A549 (cell line): ENCODE data around the gene CABP4. TPM values are rescaled to one million over a fixed set of nuclear protein-coding genes. Genes with fewer than 3 reads are reported as not detected.

ENCODE experiments used
- ATAC-seq, 2 experiments: fragments of 200-7000 bp in 1 of 2; fragments of >200 bp in 1 of 2; cut with Nextera tagmentation in 1 of 2; cut with Tn5 transposase in 1 of 2; 3 replicates each; pipeline versions ENCODE4 v1.8.0 to v1.9.1; 2018 to 2020; ENCODE audit warnings: mild to moderate bottlenecking in 1 of 2, moderate library complexity in 1 of 2
- CTCF ChIA-PET: fragments of 300-600 bp; sonication (Branson Sonifier 250); formaldehyde crosslinking; extraction: SDS; loops from one replicate; lab custom pipeline; 2021; ENCODE audit warnings: antibody characterized with exemption, inconsistent platforms; lab: Yijun Ruan, JAX
- POLR2A ChIA-PET: fragments of 350-600 bp; formaldehyde crosslinking; extraction: SDS; loops from one replicate; lab custom pipeline; 2021; ENCODE audit warnings: antibody characterized with exemption, inconsistent platforms; lab: Yijun Ruan, JAX
- DNase-seq, 2 experiments: peaks; one replicate each; pipeline versions ENCODE4 v3.0.0 to v3.0.0-alpha.2; 2011 to 2016; ENCODE audit warnings: low read depth in 1 of 2, low spot score in 1 of 2
- FAIRE-seq: peaks from 2 replicates; lab custom pipeline; 2011; peaks lifted over from hg19 to GRCh38; lab: Jason Lieb, UNC
- H3K27ac ChIP-seq, 2 experiments: fragments of >200 bp; sonication (Bioruptor Twin); formaldehyde crosslinking; 3 replicates each; pipeline ENCODE4 v1.5.1; 2016 to 2017
- H3K4me1 ChIP-seq: fragments of >200 bp; sonication (Bioruptor Twin); formaldehyde crosslinking; 3 replicates; pipeline ENCODE4 v1.6.1; 2016
- H3K4me2 ChIP-seq: fragments of >200 bp; sonication (Bioruptor Twin); formaldehyde crosslinking; 3 replicates; pipeline ENCODE4 v1.6.1; 2016
- H3K4me3 ChIP-seq: fragments of >200 bp; sonication (Bioruptor Twin); formaldehyde crosslinking; 3 replicates; pipeline ENCODE4 v1.5.1; 2016
- H3K9me3 ChIP-seq: fragments of >200 bp; sonication (Bioruptor Twin); formaldehyde crosslinking; 3 replicates; pipeline ENCODE4 v1.6.1; 2016
- BCL3 ChIP-seq: fragments of >200 bp; sonication (Bioruptor Twin); formaldehyde crosslinking; IDR thresholded peaks from 3 replicates; pipeline ENCODE4 v1.6.1; 2016
- BHLHE40 ChIP-seq: IDR thresholded peaks from 2 replicates; pipeline ENCODE4 v1.6.1; 2012; ENCODE audit warnings: low read depth, low read length, inconsistent platforms
- CBX2 ChIP-seq: fragments of 200-600 bp; sonication (generic); IDR thresholded peaks from 2 replicates; pipeline ENCODE4 v1.6.1; 2016; ENCODE audit warnings: low read depth, mild to moderate bottlenecking, borderline replicate concordance
- CHD4 ChIP-seq: fragments of 200-600 bp; sonication (generic); IDR thresholded peaks from 2 replicates; pipeline ENCODE4 v1.6.1; 2016; ENCODE audit warnings: antibody characterized with exemption, mild to moderate bottlenecking, borderline replicate concordance
- EP300 ChIP-seq, 2 experiments: fragments of >200 bp; sonication (Bioruptor Twin); formaldehyde crosslinking; IDR thresholded peaks; 2 replicates in 1 of 2; 3 replicates in 1 of 2; pipeline ENCODE4 v1.6.1; 2016 to 2017
- HDAC2 ChIP-seq: fragments of 200-600 bp; sonication (generic); IDR thresholded peaks from 2 replicates; pipeline ENCODE4 v1.6.1; 2016
- HEYL ChIP-seq: fragments of 250-450 bp; sonication (Bioruptor Pico); IDR thresholded peaks from 2 replicates; pipeline ENCODE4 v1.8.0; 2021; ENCODE audit warnings: mild to moderate bottlenecking, moderate library complexity
- HOXA7 ChIP-seq: fragments of 250-450 bp; sonication (Bioruptor Pico); IDR thresholded peaks from 2 replicates; pipeline ENCODE4 v1.5.0; 2020; ENCODE audit warnings: mild to moderate bottlenecking, moderate library complexity
- HOXB13 ChIP-seq: fragments of 250-450 bp; sonication (Bioruptor Pico); IDR thresholded peaks from 2 replicates; pipeline ENCODE4 v1.5.0; 2020; ENCODE audit warnings: low read depth, mild to moderate bottlenecking, moderate library complexity
- KDM1A ChIP-seq: fragments of 200-600 bp; sonication (generic); IDR thresholded peaks from 2 replicates; pipeline ENCODE4 v1.6.1; 2016; ENCODE audit warnings: low read depth, mild to moderate bottlenecking
- MAZ ChIP-seq: fragments of 150-350 bp; IDR thresholded peaks from 2 replicates; pipeline ENCODE4 v1.6.1; 2014; ENCODE audit warnings: antibody characterized with exemption, low read depth, low read length, borderline replicate concordance
- REST ChIP-seq: fragments of 200-600 bp; sonication (generic); IDR thresholded peaks from 2 replicates; pipeline ENCODE4 v1.6.1; 2016; ENCODE audit warnings: antibody characterized with exemption, mild to moderate bottlenecking, moderate library complexity
- RNF2 ChIP-seq: fragments of 200-600 bp; sonication (generic); IDR thresholded peaks from 2 replicates; pipeline ENCODE4 v1.6.1; 2016; ENCODE audit warnings: low read depth, mild to moderate bottlenecking, antibody characterized with exemption, moderate library complexity, borderline replicate concordance
- SMC3 ChIP-seq: fragments of >200 bp; sonication (Bioruptor Twin); formaldehyde crosslinking; IDR thresholded peaks from 3 replicates; pipeline ENCODE4 v1.6.1; 2018; ENCODE audit warnings: inconsistent platforms
- ZFP36 ChIP-seq: fragments of 450-650 bp; IDR thresholded peaks from 2 replicates; pipeline ENCODE4 v1.6.1; 2014; ENCODE audit warnings: borderline replicate concordance; ENCODE audit not compliant: partially characterized antibody
- WGBS: methylation state at CpG from one replicate; pipeline ENCODE4 v1.1.6; 2017; ENCODE audit errors: missing lambda C conversion rate; 5-methylcytosine and 5-hydroxymethylcytosine counted together
- polyA plus RNA-seq, 4 experiments: library from polyadenylated mRNA; depleted of rRNA in 3 of 4; stranded (reverse); fragments of >200 nt; fragmentation: RNase III in 1 of 4; extraction: RNeasy Plus Mini Kit Qiagen cat#74134 plus additional on column Dnase treatment in 1 of 4; gene quantifications; 2 replicates in 3 of 4; 3 replicates in 1 of 4; pipeline ENCODE4 v1.2.3, GENCODE V29; 2011 to 2017

CABP4 gene
- polyA plus RNA-seq, 2 of the 4 experiments (the other 2 are of a cell fraction), result not detected

DNA sequence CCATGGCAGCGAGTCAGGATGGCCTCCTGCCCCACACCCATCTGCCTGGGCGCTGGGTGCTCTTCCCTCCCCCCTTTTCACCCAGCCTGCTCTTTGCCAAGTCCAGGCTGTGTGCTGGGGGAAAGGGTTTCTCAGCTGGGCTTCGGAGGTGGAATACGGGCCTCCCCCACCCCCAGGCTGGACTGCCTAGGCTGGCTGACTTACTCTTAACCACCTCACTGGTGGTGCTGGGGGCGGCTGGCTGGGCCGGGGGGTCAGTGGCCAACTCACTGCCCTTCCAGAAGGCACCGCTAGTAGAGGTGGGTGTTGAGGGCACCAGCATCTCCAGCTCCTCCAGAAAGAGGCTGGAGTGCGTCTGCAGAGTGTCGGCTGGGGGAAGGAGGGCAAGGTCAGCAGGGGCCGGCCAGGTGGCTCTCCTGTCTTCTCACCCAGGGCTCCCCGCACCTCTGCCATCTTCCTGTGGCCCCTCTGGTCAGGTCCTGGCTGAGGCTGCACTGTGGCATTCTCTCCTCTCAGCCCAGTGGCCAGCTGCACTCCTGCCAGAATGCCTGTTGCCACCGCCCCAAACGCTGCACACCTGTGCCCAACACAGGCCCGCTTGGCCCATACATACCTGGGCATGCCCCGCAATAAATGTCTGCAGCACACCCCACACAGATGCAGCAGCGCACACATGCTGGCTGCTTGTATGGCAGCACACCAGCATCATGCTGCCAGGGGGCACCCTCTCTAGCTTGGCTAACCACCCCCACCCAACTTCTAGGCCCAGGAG lies 40.3 kb downstream of the CABP4 start:
- WGBS, result 100% methylated on average over 6 of the region's 16 CpGs
- Histone ChIP-seq H3K4me1 (no peaks in the 10 kb centered on the region), H3K9me3 (no peaks in the 10 kb centered on the region), H3K27ac (no peak overlapping the region), H3K4me2 (no peak overlapping the region), H3K4me3 (no peak overlapping the region)
- no peak for ATAC-seq
- no peak for DNase-seq
- TF ChIP-seq REST (no peak), RNF2 (no peak)
- POLR2A ChIA-PET, result no interaction called here
- CTCF ChIA-PET, result interaction anchor here (0.9 kb wide), 2 partner anchors 26 to 113 kb away, joined by 3 read pairs; no protein-coding TSS in a partner anchor
- no peak for FAIRE-seq

DNA sequence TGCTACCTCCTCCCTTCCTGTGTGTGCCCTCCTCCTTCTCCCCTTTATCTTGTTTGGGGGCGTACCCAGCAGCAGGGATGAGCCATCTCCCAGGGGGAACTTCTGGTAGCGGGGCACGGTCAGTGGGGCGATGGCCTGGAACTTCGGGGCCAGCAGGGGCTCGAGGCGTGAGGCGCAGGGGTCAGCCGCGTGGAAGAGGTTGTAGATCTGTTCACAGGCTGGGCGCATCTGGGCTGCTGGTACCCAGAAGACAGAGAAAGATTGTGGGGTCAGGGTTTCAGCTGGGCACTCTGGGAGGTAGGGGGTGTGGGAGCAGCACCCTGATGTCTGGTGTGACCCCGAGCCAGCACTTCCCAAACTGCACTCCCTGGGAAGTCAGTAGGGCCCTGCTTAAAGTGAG lies 41.0 kb downstream of the CABP4 start:
- no peak for DNase-seq
- no peak overlapping the region for H3K4me3 ChIP-seq
- ATAC-seq, result no peak
- no peaks in the 10 kb centered on the region for H3K4me1 ChIP-seq
- no peak for FAIRE-seq
- H3K27ac ChIP-seq, result no peak overlapping the region
- POLR2A ChIA-PET, result no interaction called here
- no peaks in the 10 kb centered on the region for H3K9me3 ChIP-seq
- TF ChIP-seq KDM1A (no peak), HDAC2 (no peak), CHD4 (no peak), BCL3 (no peak), CBX2 (no peak), SMC3 (no peak)
- CTCF ChIA-PET, result interaction anchor here (0.9 kb wide), 1 partner anchor 113 kb away, joined by 3 read pairs; no protein-coding TSS in a partner anchor
- 96% methylated on average over 12 of the region's 12 CpGs for WGBS
- H3K4me2 ChIP-seq, result no peak overlapping the region

- no peak for DNase-seq
- Histone ChIP-seq H3K27ac (no peak overlapping the region), H3K4me2 (no peak overlapping the region)
- TF ChIP-seq BHLHE40, result no peak
- no peak for TF ChIP-seq ZFP36
- TF ChIP-seq HOXB13 (CRISPR knock-in tag), result no peak
- no peak for TF ChIP-seq HOXA7
- TF ChIP-seq EP300 (IDR thresholded peaks at IDR 0.05), result no peak
- no peak for TF ChIP-seq MAZ
- no peak for TF ChIP-seq SMC3
- no peak for TF ChIP-seq HEYL (CRISPR knock-in tag)
- TF ChIP-seq, all 56 proteins: peak for 0
- ATAC-seq, result no peak
- no peak overlapping the region for H3K4me3 ChIP-seq
- H3K9me3 ChIP-seq, result no peaks in the 10 kb centered on the region
- ChIA-PET POLR2A (no interaction called here), CTCF (no interaction called here)
- FAIRE-seq, result no peak
- H3K4me1 ChIP-seq, result no peaks in the 10 kb centered on the region
- WGBS, result 93% methylated on average over 20 of the region's 21 CpGs
These were observed 42.6 kb downstream of the CABP4 start for GRCh38 chr11:67497656-67498291.
